Spleen (tissue), 7 donors: Measurements from ENCODE around the gene IL17REL.

Experiments
- CTCF ChIP-seq, 11 experiments: fragments of 200-600 bp in 7 of 11; fragments of 450-650 bp in 4 of 11; sonication (generic) in 4 of 11; IDR thresholded peaks in 8 of 11; conservative IDR thresholded peaks in 3 of 11; 1 replicate in 7 of 11; 2 replicates in 4 of 11; pipeline versions ENCODE4 v1.4.0 to v1.8.0; 2016 to 2021; ENCODE audit warnings: antibody characterized with exemption in 11 of 11, inconsistent platforms in 4 of 11, mild to moderate bottlenecking in 1 of 11
- POLR2A ChIP-seq, 3 donors: fragments of 450-650 bp; IDR thresholded peaks; one replicate each; pipeline ENCODE4 v1.5.1; 2017; ENCODE audit warnings: antibody characterized with exemption in 3 of 3, mild to moderate bottlenecking in 1 of 3
- donor health status: DM: no; HTN: no; CAD: no; lungs with moderate emphysema.
- donor health status: DM: no; HTN: no; CAD: no.
- donor health status: DM: no; HTN: no; CAD: no.

GRCh38 chr22:49961005-49961600 lies 51.5 kb downstream of the IL17REL start:
- peak in 1 of 11 experiments; percentile 20 for TF ChIP-seq CTCF (IDR thresholded peaks at IDR 0.05 in 8 of 11, conservative IDR thresholded peaks at IDR 0.05 in 3 of 11)
- TF ChIP-seq POLR2A (IDR thresholded peaks at IDR 0.05) = no peak
